ENCODE measurements around the gene AIG1. TPM values are rescaled to one million over a fixed set of nuclear protein-coding genes. Genes with fewer than 3 reads are reported as not detected.

AIG1 gene
- total RNA-seq, 1 donor, result 70.9 TPM

GRCh38 chr6:143177706-143178105 lies 117.0 kb downstream of the AIG1 start:
- H3K79me2 ChIP-seq (ENCODE audit: insufficient read depth, low read length), result peaks cover 21% of the 10 kb centered on the region
- no peak for DNase-seq (ENCODE audit: insufficient read length, low spot score, missing footprints)
- no peaks in the 10 kb centered on the region for H3K27me3 ChIP-seq (ENCODE audit: insufficient read depth, low read length)
- peaks cover 24% of the 10 kb centered on the region for H3K4me1 ChIP-seq (ENCODE audit: insufficient read depth, low read length)
- H3K4me3 ChIP-seq (ENCODE audit: insufficient read depth, low read length), result no peak overlapping the region
- no peaks in the 10 kb centered on the region for H3K9me3 ChIP-seq (ENCODE audit: low read depth, low read length)
- no peak overlapping the region for H3K4me2 ChIP-seq (ENCODE audit: insufficient read depth, low read length)
- H3K27ac ChIP-seq (ENCODE audit: low read depth, low read length), result no peak overlapping the region
- H2AFZ ChIP-seq (ENCODE audit: low read length), result no peak overlapping the region
- no peaks in the 10 kb centered on the region for H3K36me3 ChIP-seq (ENCODE audit: insufficient read depth, low read length)
- no peak for TF ChIP-seq CTCF (IDR thresholded peaks at IDR 0.05; ENCODE audit: extremely low read depth, low read depth, low read length)
- H4K20me1 ChIP-seq (ENCODE audit: insufficient read depth, low read length), result no peaks in the 10 kb centered on the region

DNA sequence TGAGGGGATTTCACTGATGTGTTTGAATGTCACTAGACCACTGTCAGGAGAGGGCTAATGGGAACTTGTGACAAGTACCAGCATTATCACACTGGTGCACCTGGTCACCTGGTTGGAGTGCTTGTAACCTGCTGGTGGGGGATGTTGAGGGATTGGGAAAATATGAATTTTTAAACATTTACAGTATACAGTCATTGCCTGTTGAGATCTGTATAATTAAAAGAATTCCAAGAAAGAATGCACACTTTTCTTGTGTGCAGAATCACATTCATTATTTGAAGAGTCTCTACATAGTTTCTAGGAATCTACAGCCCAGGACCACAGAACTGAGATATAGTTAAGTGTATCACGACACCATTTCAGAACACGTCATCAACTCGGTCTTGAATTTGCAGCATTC lies 118.4 kb downstream of the AIG1 start:
- no peak overlapping the region for H2AFZ ChIP-seq (ENCODE audit: low read length)
- H3K79me2 ChIP-seq (ENCODE audit: insufficient read depth, low read length), result peaks cover 21% of the 10 kb centered on the region
- H4K20me1 ChIP-seq (ENCODE audit: insufficient read depth, low read length), result no peaks in the 10 kb centered on the region
- H3K27ac ChIP-seq (ENCODE audit: low read depth, low read length), result no peak overlapping the region
- H3K36me3 ChIP-seq (ENCODE audit: insufficient read depth, low read length), result no peaks in the 10 kb centered on the region
- peaks cover 24% of the 10 kb centered on the region for H3K4me1 ChIP-seq (ENCODE audit: insufficient read depth, low read length)
- no peak overlapping the region for H3K4me3 ChIP-seq (ENCODE audit: insufficient read depth, low read length)
- no peak for DNase-seq (ENCODE audit: insufficient read length, low spot score, missing footprints)
- no peaks in the 10 kb centered on the region for H3K27me3 ChIP-seq (ENCODE audit: insufficient read depth, low read length)
- TF ChIP-seq CTCF (IDR thresholded peaks at IDR 0.05; ENCODE audit: extremely low read depth, low read depth, low read length), result no peak
- H3K4me2 ChIP-seq (ENCODE audit: insufficient read depth, low read length), result no peak overlapping the region
- H3K9me3 ChIP-seq (ENCODE audit: low read depth, low read length), result no peaks in the 10 kb centered on the region

GRCh38 chr6:143179901-143180612 lies 119.4 kb downstream of the AIG1 start:
- Histone ChIP-seq H3K27ac (ENCODE audit: low read depth, low read length) (no peak overlapping the region), H3K4me1 (ENCODE audit: insufficient read depth, low read length) (peaks cover 24% of the 10 kb centered on the region), H3K36me3 (ENCODE audit: insufficient read depth, low read length) (no peaks in the 10 kb centered on the region), H3K79me2 (ENCODE audit: insufficient read depth, low read length) (peaks cover 21% of the 10 kb centered on the region), H3K4me2 (ENCODE audit: insufficient read depth, low read length) (no peak overlapping the region), H3K9me3 (ENCODE audit: low read depth, low read length) (no peaks in the 10 kb centered on the region), H2AFZ (ENCODE audit: low read length) (no peak overlapping the region), H3K4me3 (ENCODE audit: insufficient read depth, low read length) (no peak overlapping the region), H3K27me3 (ENCODE audit: insufficient read depth, low read length) (no peaks in the 10 kb centered on the region), H4K20me1 (ENCODE audit: insufficient read depth, low read length) (no peaks in the 10 kb centered on the region)
- no peak for DNase-seq (ENCODE audit: insufficient read length, low spot score, missing footprints)
- no peak for TF ChIP-seq CTCF (IDR thresholded peaks at IDR 0.05; ENCODE audit: extremely low read depth, low read depth, low read length)

GRCh38 chr6:143180826-143181225 lies 120.1 kb downstream of the AIG1 start:
- Histone ChIP-seq H3K27me3 (ENCODE audit: insufficient read depth, low read length) (no peaks in the 10 kb centered on the region), H3K4me2 (ENCODE audit: insufficient read depth, low read length) (peak overlapping the region; percentile 37), H3K4me1 (ENCODE audit: insufficient read depth, low read length) (peaks cover 24% of the 10 kb centered on the region), H3K36me3 (ENCODE audit: insufficient read depth, low read length) (no peaks in the 10 kb centered on the region), H2AFZ (ENCODE audit: low read length) (no peak overlapping the region), H4K20me1 (ENCODE audit: insufficient read depth, low read length) (no peaks in the 10 kb centered on the region), H3K27ac (ENCODE audit: low read depth, low read length) (no peak overlapping the region), H3K79me2 (ENCODE audit: insufficient read depth, low read length) (peaks cover 18% of the 10 kb centered on the region), H3K4me3 (ENCODE audit: insufficient read depth, low read length) (no peak overlapping the region), H3K9me3 (ENCODE audit: low read depth, low read length) (no peaks in the 10 kb centered on the region)
- peak; percentile 48 for DNase-seq (ENCODE audit: insufficient read length, low spot score, missing footprints)
- no peak for TF ChIP-seq CTCF (IDR thresholded peaks at IDR 0.05; ENCODE audit: extremely low read depth, low read depth, low read length)
